ENCODE measurements around the gene PLEKHM3. TPM values are rescaled to one million over a fixed set of nuclear protein-coding genes. Genes with fewer than 3 reads are reported as not detected.

The PLEKHM3 gene
- total RNA-seq, 4 donors from 2014 or later: 14.9 to 28.3 (median 21.0) TPM

- Histone ChIP-seq H3K27me3 (no peaks in the 10 kb centered on the region), H3K9me3 (no peaks in the 10 kb centered on the region), H3K4me1 (no peaks in the 10 kb centered on the region), H3K27ac (no peak overlapping the region), H3K4me3 (no peak overlapping the region), H3K36me3 (no peaks in the 10 kb centered on the region)
- DNase-seq (ENCODE audit: low spot score in 2 of 2): no peak
- WGBS: 97% methylated on average over 4 of the region's 4 CpGs
- TF ChIP-seq POLR2A (IDR thresholded peaks at IDR 0.05): no peak
- TF ChIP-seq CTCF (IDR thresholded peaks at IDR 0.05): no peak
- TF ChIP-seq POLR2AphosphoS5 (IDR thresholded peaks at IDR 0.05): no peak
- no peak for TF ChIP-seq EP300 (IDR thresholded peaks at IDR 0.05)
Measured at GRCh38 chr2:207778298-207778882, 246.9 kb downstream of the PLEKHM3 start.

DNA sequence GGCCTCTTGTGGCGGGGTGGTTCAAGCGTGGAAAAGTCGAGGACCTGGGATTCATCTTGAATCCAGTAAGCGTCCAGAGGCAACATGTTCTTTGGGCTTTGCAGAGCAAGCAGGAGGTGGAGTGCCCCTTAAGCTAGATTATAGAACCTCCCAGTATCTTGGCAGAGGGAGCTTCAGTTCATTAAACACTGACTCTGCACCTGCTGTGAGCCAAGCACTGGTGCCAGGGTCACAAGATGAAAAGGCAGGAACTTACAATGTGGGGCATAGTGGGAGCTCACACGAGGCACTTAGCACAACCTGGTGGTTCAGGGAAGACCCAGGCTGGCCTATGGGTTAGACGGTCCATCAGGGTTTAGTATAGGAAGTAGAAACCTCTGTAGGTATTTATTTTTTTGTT, 248.2 kb downstream of the PLEKHM3 start:
- no peak for DNase-seq (ENCODE audit: low spot score in 2 of 2)
- WGBS: 87% methylated on average over 6 of the region's 6 CpGs
- Histone ChIP-seq H3K9me3 (no peaks in the 10 kb centered on the region), H3K36me3 (no peaks in the 10 kb centered on the region), H3K27me3 (no peaks in the 10 kb centered on the region), H3K4me3 (no peak overlapping the region), H3K4me1 (no peaks in the 10 kb centered on the region), H3K27ac (no peak overlapping the region)
- no peak for TF ChIP-seq POLR2AphosphoS5 (IDR thresholded peaks at IDR 0.05)
- no peak for TF ChIP-seq EP300 (IDR thresholded peaks at IDR 0.05)

GRCh38 chr2:207775473-207775872, 249.9 kb downstream of the PLEKHM3 start:
- DNase-seq (ENCODE audit: low spot score in 2 of 2): no peak
- Histone ChIP-seq H3K4me1 (peaks cover 10% of the 10 kb centered on the region), H3K4me3 (no peak overlapping the region), H3K36me3 (no peaks in the 10 kb centered on the region), H3K27ac (no peak overlapping the region), H3K9me3 (no peaks in the 10 kb centered on the region), H3K27me3 (no peaks in the 10 kb centered on the region)
- TF ChIP-seq POLR2A (IDR thresholded peaks at IDR 0.05): no peak
- 68% methylated on average over 3 of the region's 3 CpGs for WGBS

DNA sequence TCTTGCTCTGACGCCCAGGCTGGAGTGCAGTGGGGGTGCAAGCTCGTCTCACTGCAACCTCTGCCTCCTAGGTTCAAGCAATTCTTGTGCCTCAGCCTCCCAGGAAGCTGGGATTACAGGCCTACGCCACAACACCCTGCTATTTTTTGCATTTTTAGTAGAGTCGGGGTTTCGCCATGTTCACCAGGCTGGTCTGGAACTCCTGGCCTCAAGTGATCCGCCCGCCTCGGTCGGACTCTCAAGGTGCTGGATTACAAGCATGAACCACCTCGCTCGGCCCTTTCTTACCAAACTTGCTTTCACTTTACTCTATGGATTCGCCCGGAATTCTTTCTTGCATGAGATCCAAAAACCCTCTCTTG, 252.5 kb downstream of the PLEKHM3 start:
- TF ChIP-seq EP300 (IDR thresholded peaks at IDR 0.05) (no peak), CTCF (IDR thresholded peaks at IDR 0.05) (no peak), POLR2A (IDR thresholded peaks at IDR 0.05) (no peak), POLR2AphosphoS5 (IDR thresholded peaks at IDR 0.05) (no peak)
- Histone ChIP-seq H3K4me1 (peaks cover 30% of the 10 kb centered on the region), H3K4me3 (no peak overlapping the region), H3K36me3 (no peaks in the 10 kb centered on the region), H3K27me3 (no peaks in the 10 kb centered on the region), H3K27ac (no peak overlapping the region), H3K9me3 (no peaks in the 10 kb centered on the region)
- 93% methylated on average over 13 of the region's 13 CpGs for WGBS
- DNase-seq (ENCODE audit: low spot score in 2 of 2): no peak

- H3K27ac ChIP-seq: no peak overlapping the region
- 76% methylated on average over 13 of the region's 13 CpGs for WGBS
- no peaks in the 10 kb centered on the region for H3K27me3 ChIP-seq
- peaks cover 2% of the 10 kb centered on the region for H3K36me3 ChIP-seq
- TF ChIP-seq POLR2A (IDR thresholded peaks at IDR 0.05): no peak
- no peak for TF ChIP-seq POLR2AphosphoS5 (IDR thresholded peaks at IDR 0.05)
- TF ChIP-seq CTCF (IDR thresholded peaks at IDR 0.05): no peak
- TF ChIP-seq EP300 (IDR thresholded peaks at IDR 0.05): no peak
- H3K9me3 ChIP-seq: no peaks in the 10 kb centered on the region
- peaks cover 36% of the 10 kb centered on the region for H3K4me1 ChIP-seq
- H3K4me3 ChIP-seq: no peak overlapping the region
- DNase-seq (ENCODE audit: low spot score in 2 of 2): no peak
Measured at GRCh38 chr2:207772081-207772843, 253.1 kb downstream of the PLEKHM3 start.

GRCh38 chr2:207771421-207771820, 253.9 kb downstream of the PLEKHM3 start:
- WGBS: 57% methylated on average over 14 of the region's 14 CpGs
- H3K27me3 ChIP-seq: no peaks in the 10 kb centered on the region

More at GRCh38 chr2:207771421-207771820, 253.9 kb downstream of the PLEKHM3 start:
- H3K4me3 ChIP-seq: peak overlapping the region; percentile 77
- H3K27ac ChIP-seq: peak overlapping the region; percentile 32
- H3K9me3 ChIP-seq: no peaks in the 10 kb centered on the region
- H3K4me1 ChIP-seq: peaks cover 36% of the 10 kb centered on the region
- TF ChIP-seq CTCF (IDR thresholded peaks at IDR 0.05) (no peak), POLR2A (IDR thresholded peaks at IDR 0.05) (no peak), EP300 (IDR thresholded peaks at IDR 0.05) (no peak), POLR2AphosphoS5 (IDR thresholded peaks at IDR 0.05) (no peak)
- H3K36me3 ChIP-seq: peaks cover 7% of the 10 kb centered on the region
- no peak for DNase-seq (ENCODE audit: low spot score in 2 of 2)
